Aorta (tissue), 5 donors: ENCODE measurements around the gene DOCK3. TPM values are rescaled to one million over a fixed set of nuclear protein-coding genes. Genes with fewer than 3 reads are reported as not detected.
"Not testable (repeated sequence)": the region's sequence is repeated elsewhere in the genome, so short reads cannot be mapped to it uniquely, and the experiment has no call there.

Experiments used
- ATAC-seq: fragments of 200-7000 bp; cut with Tn5 transposase; one replicate; pipeline ENCODE4 v1.9.1; 2022; ENCODE audit warnings: moderate library complexity; ENCODE audit not compliant: low FRiP score
- DNase-seq, 2 donors: peaks; one replicate each; pipeline ENCODE4 v3.0.0-alpha.2; 2020
- H3K27ac ChIP-seq, 2 donors: one replicate each; pipeline ENCODE4 v1.5.1; 2013; ENCODE audit warnings: low read length in 2 of 2, mild to moderate bottlenecking in 2 of 2, moderate library complexity in 2 of 2, control low read depth in 1 of 2, inconsistent platforms in 1 of 2, low read depth in 1 of 2
- H3K27me3 ChIP-seq, 2 donors: one replicate each; pipeline ENCODE4 v1.6.1; 2013; ENCODE audit warnings: control low read depth in 1 of 2, low read length in 1 of 2, mild to moderate bottlenecking in 1 of 2, moderate library complexity in 1 of 2; ENCODE audit not compliant: insufficient read depth in 2 of 2, control insufficient read depth in 1 of 2
- H3K36me3 ChIP-seq, 2 donors: one replicate each; pipeline ENCODE4 v1.6.1; 2013; ENCODE audit warnings: control low read depth in 1 of 2, low read length in 1 of 2, mild to moderate bottlenecking in 1 of 2; ENCODE audit not compliant: insufficient read depth in 2 of 2, control insufficient read depth in 1 of 2
- H3K4me1 ChIP-seq, 2 donors: one replicate each; pipeline ENCODE4 v1.6.1; 2013; ENCODE audit warnings: low read length in 2 of 2, control low read depth in 1 of 2, mild to moderate bottlenecking in 1 of 2, moderate library complexity in 1 of 2; ENCODE audit not compliant: insufficient read depth in 2 of 2, control insufficient read depth in 1 of 2
- H3K4me3 ChIP-seq, 2 donors: one replicate each; pipeline ENCODE4 v1.5.1; 2013; ENCODE audit warnings: low read length in 2 of 2, control low read depth in 1 of 2, mild to moderate bottlenecking in 1 of 2
- H3K9me3 ChIP-seq: one replicate; pipeline ENCODE4 v1.6.1; 2013; ENCODE audit warnings: mild to moderate bottlenecking, low read length; ENCODE audit not compliant: control insufficient read depth
- WGBS, 2 donors: extraction: QIAGEN DNeasy Blood & Tissue Kit; methylation state at CpG; one replicate each; pipeline ENCODE4 v1.1.7; 2013; 5-methylcytosine and 5-hydroxymethylcytosine counted together
- intact Hi-C, 2 donors: fragments of 100-400 bp; cut with DNase I; formaldehyde crosslinking; loops; one replicate each; pipeline versions ENCODE4 v1.14.2 to v1.15.0; 2022
- polyA plus RNA-seq, 2 donors: library from polyadenylated mRNA; stranded (reverse); fragments of 200-250 nt; gene quantifications; one replicate each; pipeline ENCODE4 v1.2.3, GENCODE V29; 2013
- total RNA-seq, 2 donors: library from RNA; stranded (reverse); fragmentation: NEBNext Ultra II Directional; extraction: Animal tissue kit (Norgen Biotek cat#: 25700); gene quantifications; one replicate each; pipeline ENCODE4 v1.2.1, GENCODE V29; 2021
- donor health status: healthy with polysubstance abuse.
- donor health status: Bipolar disorder and iron deficiency.
- donor health status: DM: no; HTN: no; CAD: no.
- donor health status: DM: no; HTN: no; CAD: no.
- donor health status: DM: yes; HTN: yes; CAD: no.

DOCK3 gene
- total and polyA plus RNA-seq, 4 donors: 0.31 to 0.97 (median 0.55) TPM

GRCh38 chr3:50807266-50807665 is 132.5 kb downstream of the DOCK3 start:
- ATAC-seq: no peak
- Histone ChIP-seq H3K4me3 (no peak overlapping the region), H3K4me1 (no peaks in the 10 kb centered on the region), H3K9me3 (no peaks in the 10 kb centered on the region), H3K36me3 (no peaks in the 10 kb centered on the region), H3K27me3 (peaks cover 0 to 2% of the 10 kb centered on the region in 2 donors), H3K27ac (no peak overlapping the region)
- intact Hi-C loops: no loop called here
- WGBS, 2 donors: 47 to 70% methylated on average over 2 of the region's 2 CpGs
- DNase-seq: no peak

- Histone ChIP-seq H3K36me3 (no peaks in the 10 kb centered on the region), H3K9me3 (no peaks in the 10 kb centered on the region), H3K27me3 (peaks cover 0 to 2% of the 10 kb centered on the region in 2 donors), H3K4me3 (no peak overlapping the region), H3K27ac (no peak overlapping the region), H3K4me1 (no peaks in the 10 kb centered on the region)
- DNase-seq: no peak
- intact Hi-C loops: no loop called here
- WGBS, 2 donors: 75 to 77% methylated on average over 5 of the region's 5 CpGs
- no peak for ATAC-seq
Observed at GRCh38 chr3:50811893-50812292, 137.2 kb downstream of the DOCK3 start.

- intact Hi-C loops: no loop called here
- Histone ChIP-seq H3K27ac (no peak overlapping the region), H3K4me1 (no peaks in the 10 kb centered on the region), H3K36me3 (no peaks in the 10 kb centered on the region), H3K27me3 (no peaks in the 10 kb centered on the region), H3K9me3 (no peaks in the 10 kb centered on the region), H3K4me3 (no peak overlapping the region)
- DNase-seq: no peak
- no peak for ATAC-seq
Observed at GRCh38 chr3:50815844-50816243, 141.1 kb downstream of the DOCK3 start.

- intact Hi-C loops: no loop called here
- DNase-seq: no peak
- whole genome bisulfite sequencing, 2 donors: 45 to 50% methylated on average over 3 of the region's 3 CpGs
- no peak for ATAC-seq
- Histone ChIP-seq H3K9me3 (no peaks in the 10 kb centered on the region), H3K27ac (no peak overlapping the region), H3K4me3 (no peak overlapping the region), H3K4me1 (no peaks in the 10 kb centered on the region), H3K36me3 (no peaks in the 10 kb centered on the region), H3K27me3 (no peaks in the 10 kb centered on the region)
Observed at GRCh38 chr3:50816894-50817293, 142.2 kb downstream of the DOCK3 start.

GRCh38 chr3:50817756-50818529 is 143.2 kb downstream of the DOCK3 start:
- 19 to 24% methylated on average over 3 of the region's 3 CpGs for WGBS, 2 donors
- intact Hi-C loops: no loop called here
- Histone ChIP-seq H3K27me3 (no peaks in the 10 kb centered on the region), H3K9me3 (no peaks in the 10 kb centered on the region), H3K27ac (no peak overlapping the region), H3K36me3 (no peaks in the 10 kb centered on the region), H3K4me3 (no peak overlapping the region), H3K4me1 (no peaks in the 10 kb centered on the region)
- DNase-seq (no peak), ATAC-seq (no peak)

- 87 to 89% methylated on average over 5 of the region's 5 CpGs for WGBS, 2 donors
- intact Hi-C loops: no loop called here
- no peaks in the 10 kb centered on the region for H3K27me3 ChIP-seq
- no peak overlapping the region for H3K27ac ChIP-seq
- H3K9me3 ChIP-seq: no peaks in the 10 kb centered on the region
- DNase-seq: no peak
- no peaks in the 10 kb centered on the region for H3K4me1 ChIP-seq
- ATAC-seq: no peak
- no peaks in the 10 kb centered on the region for H3K36me3 ChIP-seq
- no peak overlapping the region for H3K4me3 ChIP-seq
Observed at GRCh38 chr3:50819882-50820281, 145.2 kb downstream of the DOCK3 start.

GRCh38 chr3:50825841-50826240 is 151.1 kb downstream of the DOCK3 start:
- Histone ChIP-seq H3K27ac (no peak overlapping the region), H3K4me3 (no peak overlapping the region), H3K36me3 (no peaks in the 10 kb centered on the region), H3K9me3 (no peaks in the 10 kb centered on the region), H3K27me3 (no peaks in the 10 kb centered on the region), H3K4me1 (peaks cover 0 to 1% of the 10 kb centered on the region in 2 donors)
- DNase-seq: no peak
- no peak for ATAC-seq
- 48 to 59% methylated on average over 1 of the region's 1 CpG for WGBS, 2 donors
- intact Hi-C loops: no loop called here

- H3K4me3 ChIP-seq: no peak overlapping the region
- no peak overlapping the region for H3K27ac ChIP-seq
- H3K36me3 ChIP-seq: no peaks in the 10 kb centered on the region
- ATAC-seq: no peak
- H3K27me3 ChIP-seq: no peaks in the 10 kb centered on the region
- DNase-seq: no peak
- H3K4me1 ChIP-seq: peaks cover 0 to 1% of the 10 kb centered on the region in 2 donors
- intact Hi-C loops: no loop called here
- H3K9me3 ChIP-seq: no peaks in the 10 kb centered on the region
- 79 to 87% methylated on average over 3 of the region's 3 CpGs for WGBS, 2 donors
Observed at GRCh38 chr3:50830451-50830850, 155.7 kb downstream of the DOCK3 start.

GRCh38 chr3:50831009-50831408 is 156.3 kb downstream of the DOCK3 start:
- DNase-seq, ATAC-seq, intact Hi-C loops, H3K4me1 ChIP-seq, H3K27me3 ChIP-seq, H3K4me3 ChIP-seq, H3K9me3 ChIP-seq, H3K27ac ChIP-seq, H3K36me3 ChIP-seq: not testable (repeated sequence)
- WGBS, 2 donors: 88 to 95% methylated on average over 2 of the region's 2 CpGs
